ENCODE measurements around the gene IL17RA. TPM values are rescaled to one million over a fixed set of nuclear protein-coding genes. Genes with fewer than 3 reads are reported as not detected.

Gene IL17RA
- total RNA-seq, 1 experiment from 2014 or later, result 18.0 TPM

DNA sequence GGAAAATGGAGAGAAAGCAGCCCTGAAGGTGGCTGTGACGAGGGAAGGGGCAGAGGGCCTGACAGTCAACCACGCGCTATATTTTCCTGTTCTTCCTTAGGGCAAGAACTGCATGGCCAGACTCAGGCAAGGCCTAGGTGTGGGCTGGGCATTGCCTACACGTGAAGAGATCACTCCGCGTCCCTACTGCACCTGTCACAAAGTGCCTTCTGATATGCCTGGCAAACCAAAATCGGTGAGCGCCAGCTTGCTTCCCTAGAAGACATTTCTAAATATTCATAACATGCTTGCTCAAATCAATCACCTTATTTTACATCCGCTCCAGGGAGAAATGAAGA lies 30.1 kb downstream of the IL17RA start:
- CTCF ChIA-PET, result no interaction called here
- Mint-ChIP-seq H3K4me3 (ENCODE audit: low read depth, unreplicated experiment) (no peak overlapping the region), H3K27ac (ENCODE audit: unreplicated experiment) (no peak overlapping the region), H3K27me3 (ENCODE audit: unreplicated experiment) (peaks cover 40% of the 10 kb centered on the region), H3K36me3 (ENCODE audit: insufficient read depth, unreplicated experiment) (peaks cover 6% of the 10 kb centered on the region), H3K4me1 (ENCODE audit: low read depth, unreplicated experiment) (no peaks in the 10 kb centered on the region), H3K9me3 (ENCODE audit: low read depth, unreplicated experiment) (no peaks in the 10 kb centered on the region)
- no TSS peak for BruUV-seq (replicated peaks)
- no peak for DNase-seq
- intact Hi-C loops (cut with micrococcal nuclease; ENCODE audit: unreplicated experiment), result no loop called here
- TF ChIP-seq, protein P1, sequence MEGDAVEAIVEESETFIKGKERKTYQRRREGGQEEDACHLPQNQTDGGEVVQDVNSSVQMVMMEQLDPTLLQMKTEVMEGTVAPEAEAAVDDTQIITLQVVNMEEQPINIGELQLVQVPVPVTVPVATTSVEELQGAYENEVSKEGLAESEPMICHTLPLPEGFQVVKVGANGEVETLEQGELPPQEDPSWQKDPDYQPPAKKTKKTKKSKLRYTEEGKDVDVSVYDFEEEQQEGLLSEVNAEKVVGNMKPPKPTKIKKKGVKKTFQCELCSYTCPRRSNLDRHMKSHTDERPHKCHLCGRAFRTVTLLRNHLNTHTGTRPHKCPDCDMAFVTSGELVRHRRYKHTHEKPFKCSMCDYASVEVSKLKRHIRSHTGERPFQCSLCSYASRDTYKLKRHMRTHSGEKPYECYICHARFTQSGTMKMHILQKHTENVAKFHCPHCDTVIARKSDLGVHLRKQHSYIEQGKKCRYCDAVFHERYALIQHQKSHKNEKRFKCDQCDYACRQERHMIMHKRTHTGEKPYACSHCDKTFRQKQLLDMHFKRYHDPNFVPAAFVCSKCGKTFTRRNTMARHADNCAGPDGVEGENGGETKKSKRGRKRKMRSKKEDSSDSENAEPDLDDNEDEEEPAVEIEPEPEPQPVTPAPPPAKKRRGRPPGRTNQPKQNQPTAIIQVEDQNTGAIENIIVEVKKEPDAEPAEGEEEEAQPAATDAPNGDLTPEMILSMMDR (IDR thresholded peaks at IDR 0.05; ENCODE audit: unreplicated experiment), result no peak

DNA sequence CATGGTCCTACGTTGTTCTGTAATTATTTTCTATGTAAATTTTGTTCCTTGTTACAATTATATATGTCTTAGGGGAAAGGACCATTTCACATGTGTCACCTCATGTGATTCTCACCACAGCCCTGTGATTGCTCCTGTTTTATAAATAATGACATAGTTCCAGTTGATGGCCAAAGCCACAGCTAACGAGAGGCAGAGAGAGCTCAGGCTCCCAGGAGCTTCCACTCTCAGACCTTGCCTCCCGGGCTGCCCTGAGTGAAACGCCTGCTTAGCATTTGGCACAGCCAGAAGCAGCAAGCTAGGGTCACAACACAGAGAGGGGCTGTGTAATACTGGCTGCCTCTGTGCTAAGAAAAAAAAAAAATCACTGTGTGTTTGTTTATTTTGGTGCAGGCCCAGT lies 30.4 kb downstream of the IL17RA start:
- no peaks in the 10 kb centered on the region for H3K9me3 Mint-ChIP-seq (ENCODE audit: low read depth, unreplicated experiment)
- intact Hi-C loops (cut with micrococcal nuclease; ENCODE audit: unreplicated experiment), result no loop called here
- CTCF ChIA-PET, result no interaction called here
- H3K4me1 Mint-ChIP-seq (ENCODE audit: low read depth, unreplicated experiment), result no peaks in the 10 kb centered on the region
- DNase-seq, result no peak
- H3K36me3 Mint-ChIP-seq (ENCODE audit: insufficient read depth, unreplicated experiment), result peaks cover 7% of the 10 kb centered on the region
- H3K4me3 Mint-ChIP-seq (ENCODE audit: low read depth, unreplicated experiment), result no peak overlapping the region
- TF ChIP-seq, protein P1 (IDR thresholded peaks at IDR 0.05; ENCODE audit: unreplicated experiment), result no peak
- no peak overlapping the region for H3K27ac Mint-ChIP-seq (ENCODE audit: unreplicated experiment)
- BruUV-seq (replicated peaks), result no TSS peak
- peaks cover 43% of the 10 kb centered on the region for H3K27me3 Mint-ChIP-seq (ENCODE audit: unreplicated experiment)

DNA sequence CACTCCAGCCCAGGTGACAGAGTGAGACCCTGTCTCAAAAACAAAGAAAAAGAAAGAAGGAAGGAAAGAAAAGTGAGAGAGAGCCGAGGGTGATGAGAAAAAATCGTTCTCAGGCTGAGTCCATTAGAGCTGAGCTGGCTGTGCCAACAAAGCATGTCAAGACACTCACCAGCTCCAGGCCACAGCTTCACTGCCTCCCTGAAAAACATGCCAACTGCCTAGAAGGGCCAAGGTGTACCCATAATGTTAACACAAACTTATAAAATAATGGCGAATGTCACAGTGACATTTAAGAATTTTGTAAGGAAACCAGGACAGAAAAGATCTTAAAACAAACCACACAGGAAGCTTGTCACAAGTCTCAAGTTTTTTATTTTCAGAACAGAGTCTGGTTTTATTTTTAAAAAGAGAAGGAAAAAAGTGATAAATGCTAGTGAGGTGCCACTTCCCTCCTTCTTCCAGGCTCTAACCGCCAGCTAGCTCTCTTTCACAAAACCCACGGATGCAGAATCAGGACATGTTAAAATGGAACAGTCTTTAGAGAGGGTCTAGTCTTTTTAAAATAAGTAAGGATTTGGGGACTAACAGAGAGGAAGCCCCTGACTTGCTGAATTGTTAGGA lies 31.3 kb downstream of the IL17RA start:
- TF ChIP-seq, protein P1 (IDR thresholded peaks at IDR 0.05; ENCODE audit: unreplicated experiment), result no peak
- CTCF ChIA-PET, result no interaction called here
- Mint-ChIP-seq H3K27ac (ENCODE audit: unreplicated experiment) (no peak overlapping the region), H3K36me3 (ENCODE audit: insufficient read depth, unreplicated experiment) (peaks cover 7% of the 10 kb centered on the region), H3K9me3 (ENCODE audit: low read depth, unreplicated experiment) (no peaks in the 10 kb centered on the region), H3K27me3 (ENCODE audit: unreplicated experiment) (peaks cover 46% of the 10 kb centered on the region), H3K4me1 (ENCODE audit: low read depth, unreplicated experiment) (no peaks in the 10 kb centered on the region), H3K4me3 (ENCODE audit: low read depth, unreplicated experiment) (no peak overlapping the region)
- DNase-seq, result no peak
- intact Hi-C loops (cut with micrococcal nuclease; ENCODE audit: unreplicated experiment), result no loop called here
- BruUV-seq (replicated peaks), result no TSS peak

DNA sequence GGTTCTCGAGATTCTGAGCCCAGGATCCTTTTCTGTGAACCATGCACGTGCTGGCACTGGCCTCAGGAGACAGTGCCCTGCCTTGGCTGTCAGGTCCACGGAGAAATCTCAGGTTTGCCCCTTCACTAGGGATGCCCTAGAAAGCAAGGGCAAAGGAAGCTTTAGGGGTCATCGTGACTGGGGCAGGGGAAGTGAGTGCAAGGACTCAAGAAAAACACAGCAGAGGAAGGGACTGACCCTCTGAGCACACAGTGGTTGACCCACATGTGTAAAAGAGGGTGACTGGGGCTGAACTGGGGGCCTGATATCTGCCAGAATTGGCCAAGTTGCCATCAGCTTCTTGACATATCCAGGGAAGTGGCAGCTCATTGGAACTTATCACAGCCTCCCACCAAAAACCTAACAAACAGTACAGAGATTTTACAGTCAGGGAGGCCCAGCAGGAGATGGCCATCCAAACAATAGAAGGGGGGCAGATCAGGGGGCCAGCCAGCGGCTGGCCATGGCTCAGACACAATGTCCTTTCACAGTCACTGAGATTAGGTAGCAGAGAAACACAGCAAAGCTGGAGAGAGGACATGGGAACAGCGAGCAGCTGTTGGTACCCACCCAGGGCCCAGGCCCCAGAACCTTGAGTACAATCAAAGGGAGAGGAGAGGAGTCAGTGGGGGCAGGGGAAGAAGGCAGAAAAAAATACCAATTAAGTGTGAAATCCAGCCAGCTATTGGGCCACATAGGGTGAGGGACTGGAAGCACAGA lies 32.0 kb downstream of the IL17RA start:
- H3K27ac Mint-ChIP-seq (ENCODE audit: unreplicated experiment), result no peak overlapping the region

More for the DNA sequence above, 32.0 kb downstream of the IL17RA start:
- BruUV-seq (replicated peaks), result no TSS peak
- DNase-seq, result no peak
- intact Hi-C loops (cut with micrococcal nuclease; ENCODE audit: unreplicated experiment), result no loop called here
- CTCF ChIA-PET, result interaction anchor here (0.8 kb wide), 1 partner anchor 55 kb away, joined by 3 read pairs; no protein-coding TSS in a partner anchor
- Mint-ChIP-seq H3K4me3 (ENCODE audit: low read depth, unreplicated experiment) (no peak overlapping the region), H3K36me3 (ENCODE audit: insufficient read depth, unreplicated experiment) (peaks cover 9% of the 10 kb centered on the region), H3K4me1 (ENCODE audit: low read depth, unreplicated experiment) (no peaks in the 10 kb centered on the region), H3K9me3 (ENCODE audit: low read depth, unreplicated experiment) (no peaks in the 10 kb centered on the region), H3K27me3 (ENCODE audit: unreplicated experiment) (peaks cover 53% of the 10 kb centered on the region)
- TF ChIP-seq, protein P1 (IDR thresholded peaks at IDR 0.05; ENCODE audit: unreplicated experiment), result no peak
